Muscle layer of colon (tissue), 2 donors: ENCODE data around the gene PTGES2.

Experiments used
- H3K27ac ChIP-seq: one replicate; pipeline ENCODE4 v1.7.0; 2013; ENCODE audit warnings: low read depth, mild to moderate bottlenecking, low read length, moderate library complexity
- H3K27me3 ChIP-seq, 2 donors: one replicate each; pipeline ENCODE4 v1.7.0; 2013; ENCODE audit warnings: low read length in 2 of 2, mild to moderate bottlenecking in 2 of 2; ENCODE audit not compliant: insufficient read depth in 2 of 2, control insufficient read depth in 1 of 2
- H3K36me3 ChIP-seq: one replicate; pipeline ENCODE4 v1.7.0; 2013; ENCODE audit warnings: mild to moderate bottlenecking, low read length; ENCODE audit not compliant: insufficient read depth
- H3K4me1 ChIP-seq: one replicate; pipeline ENCODE4 v1.7.0; 2013; ENCODE audit warnings: mild to moderate bottlenecking, low read length; ENCODE audit not compliant: insufficient read depth
- H3K4me3 ChIP-seq, 2 donors: one replicate each; pipeline ENCODE4 v1.7.0; 2013; ENCODE audit warnings: low read length in 2 of 2, low read depth in 1 of 2, mild to moderate bottlenecking in 1 of 2, moderate library complexity in 1 of 2
- H3K9ac ChIP-seq: one replicate; pipeline ENCODE4 v1.7.0; 2013; ENCODE audit warnings: low read length
- H3K9me3 ChIP-seq: one replicate; pipeline ENCODE4 v1.7.0; 2013; ENCODE audit warnings: mild to moderate bottlenecking, low read length
- donor health status: abdominal sarcoma.
- donor health status: Adenocarcinoma of cecum.

PTGES2 gene

DNA sequence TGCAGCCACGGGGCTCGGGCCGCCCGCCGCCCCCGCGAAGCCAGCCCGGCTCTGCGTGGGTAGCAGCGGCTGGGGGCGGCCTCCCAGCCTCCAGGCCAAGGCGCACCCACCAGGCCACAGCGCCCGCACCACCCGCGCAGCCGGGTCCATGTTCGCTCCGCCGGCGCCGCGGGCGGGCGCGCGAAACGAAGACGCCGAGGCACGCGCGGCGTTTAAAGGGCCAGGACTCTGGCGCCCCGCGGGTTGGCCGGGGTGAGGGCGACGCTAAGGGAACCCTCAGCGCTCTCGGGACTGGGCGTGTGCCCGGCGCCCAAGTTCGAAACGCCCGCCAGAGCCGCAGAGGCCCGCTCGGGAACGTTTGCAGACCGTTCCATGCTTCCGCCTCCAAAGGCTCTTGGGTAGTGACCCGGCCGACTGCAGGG, at the start of gene PTGES2:
PTGES2 (minus strand) TSS at position 162 of the 422 bp plus-strand sequence; CDS start at position 150, 12 bp downstream.
- H3K4me1 ChIP-seq, result peaks cover 28% of the 10 kb centered on the region
- H3K27ac ChIP-seq, result peak within 1 kb of the TSS; percentile 100
- no peaks in the 10 kb centered on the region for H3K9me3 ChIP-seq
- peak within 1 kb of the TSS; percentile 60 to 88 for H3K4me3 ChIP-seq
- peak within 1 kb of the TSS; percentile 65 for H3K9ac ChIP-seq
- H3K36me3 ChIP-seq, result peaks cover 12% of the 10 kb centered on the region
- no peaks in the 10 kb centered on the region for H3K27me3 ChIP-seq

DNA sequence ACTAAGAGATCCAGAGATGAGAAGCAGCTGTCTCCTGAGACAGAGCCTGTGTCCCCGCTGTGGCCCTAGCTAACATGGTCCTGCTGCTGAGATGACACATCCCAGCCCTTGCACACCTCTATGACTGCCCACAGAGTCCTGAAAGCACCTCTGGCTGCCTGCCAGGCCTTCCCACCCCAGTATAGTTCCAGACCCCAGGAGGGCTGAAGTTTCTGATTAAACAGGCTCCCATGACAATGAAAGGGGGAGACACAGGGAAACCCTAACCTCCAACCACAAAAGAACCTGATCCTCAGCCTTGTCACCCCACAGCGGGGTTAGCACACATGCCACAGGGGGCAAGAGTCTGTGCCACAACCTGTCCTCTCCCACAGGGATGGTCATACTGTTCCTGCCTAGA, 48.2 kb upstream of the PTGES2 start:
- H3K36me3 ChIP-seq, result peaks cover 66% of the 10 kb centered on the region

DNA sequence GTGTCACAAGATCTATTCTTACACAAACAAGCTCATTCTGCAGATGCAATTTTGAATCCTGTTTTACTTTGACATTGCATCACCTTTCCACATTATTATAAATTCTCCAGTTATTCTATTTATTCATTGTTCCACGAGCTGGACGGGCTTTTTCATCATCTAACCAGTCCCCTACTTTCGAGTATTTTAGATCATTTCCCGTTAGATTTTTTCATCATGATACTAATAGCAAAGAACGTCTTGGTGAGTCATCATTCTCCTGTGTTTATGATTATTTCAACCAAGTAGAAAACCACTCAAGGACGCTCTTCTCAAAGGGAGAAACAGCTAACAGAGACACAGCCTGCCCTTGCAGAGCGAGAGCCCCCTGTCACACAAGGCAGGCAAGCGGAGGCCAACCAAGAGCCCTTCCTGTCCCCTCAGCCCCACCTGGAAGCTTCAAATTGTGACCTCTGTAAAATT, 47.6 kb upstream of the PTGES2 start:
- no peaks in the 10 kb centered on the region for H3K27me3 ChIP-seq
- no peak overlapping the region for H3K4me3 ChIP-seq
- H3K9ac ChIP-seq, result no peak overlapping the region
- H3K27ac ChIP-seq, result no peak overlapping the region
- no peaks in the 10 kb centered on the region for H3K4me1 ChIP-seq
- no peaks in the 10 kb centered on the region for H3K9me3 ChIP-seq
- H3K36me3 ChIP-seq, result peaks cover 61% of the 10 kb centered on the region

More for the DNA sequence above, 48.2 kb upstream of the PTGES2 start:
- no peaks in the 10 kb centered on the region for H3K9me3 ChIP-seq
- no peak overlapping the region for H3K27ac ChIP-seq
- H3K4me3 ChIP-seq, result no peak overlapping the region
- no peaks in the 10 kb centered on the region for H3K27me3 ChIP-seq
- no peaks in the 10 kb centered on the region for H3K4me1 ChIP-seq
- H3K9ac ChIP-seq, result no peak overlapping the region

DNA sequence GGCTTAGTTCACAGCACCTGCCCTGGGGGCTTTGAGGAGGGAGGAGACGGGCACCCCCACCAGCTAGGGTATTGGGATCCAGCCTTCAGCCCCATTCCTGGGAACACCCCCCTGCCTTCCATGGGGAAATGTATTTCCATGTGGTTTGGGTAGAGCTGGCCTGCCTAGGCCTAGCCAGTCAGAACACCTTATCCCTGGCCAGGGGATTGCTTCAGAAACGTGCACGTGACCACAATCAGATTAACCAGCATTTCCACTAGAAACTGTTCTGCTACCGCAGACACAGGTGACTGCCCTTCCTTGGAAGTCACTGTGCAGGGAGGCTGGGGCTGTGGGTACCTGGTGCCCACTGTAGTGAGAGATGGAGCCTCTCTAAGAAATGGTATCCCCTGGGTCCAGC, 46.5 kb upstream of the PTGES2 start:
- Histone ChIP-seq H3K4me3 (no peak overlapping the region), H3K36me3 (peaks cover 61% of the 10 kb centered on the region), H3K27ac (no peak overlapping the region), H3K27me3 (no peaks in the 10 kb centered on the region), H3K9me3 (no peaks in the 10 kb centered on the region), H3K9ac (no peak overlapping the region), H3K4me1 (no peaks in the 10 kb centered on the region)

DNA sequence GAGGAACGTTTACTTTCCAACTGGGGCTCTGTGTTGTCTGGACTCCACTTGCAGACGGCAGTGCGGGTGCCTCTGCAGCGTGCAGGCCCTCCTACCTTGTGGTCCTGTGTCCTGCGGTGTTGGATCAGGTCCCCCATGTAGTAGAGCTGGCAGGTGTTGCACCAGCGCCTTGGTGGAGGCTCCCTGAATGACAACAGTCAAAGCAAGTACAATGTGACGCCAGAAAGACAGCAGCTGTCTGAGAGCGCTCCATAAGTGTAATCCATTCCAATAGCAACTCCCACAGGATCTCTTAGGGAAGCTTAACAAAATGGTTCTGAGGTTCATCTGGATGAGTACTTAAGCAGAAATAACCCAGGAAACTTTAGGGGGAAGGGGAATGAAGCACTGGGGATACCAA, 42.4 kb upstream of the PTGES2 start:
- Histone ChIP-seq H3K27me3 (no peaks in the 10 kb centered on the region), H3K4me3 (no peak overlapping the region), H3K27ac (no peak overlapping the region), H3K9me3 (no peaks in the 10 kb centered on the region), H3K9ac (no peak overlapping the region), H3K36me3 (peaks cover 49% of the 10 kb centered on the region), H3K4me1 (no peaks in the 10 kb centered on the region)

GRCh38 chr9:128169492-128169891, 42.0 kb upstream of the PTGES2 start:
- Histone ChIP-seq H3K9ac (no peak overlapping the region), H3K4me1 (no peaks in the 10 kb centered on the region), H3K27ac (no peak overlapping the region), H3K36me3 (peaks cover 47% of the 10 kb centered on the region), H3K9me3 (no peaks in the 10 kb centered on the region), H3K4me3 (no peak overlapping the region), H3K27me3 (no peaks in the 10 kb centered on the region)

DNA sequence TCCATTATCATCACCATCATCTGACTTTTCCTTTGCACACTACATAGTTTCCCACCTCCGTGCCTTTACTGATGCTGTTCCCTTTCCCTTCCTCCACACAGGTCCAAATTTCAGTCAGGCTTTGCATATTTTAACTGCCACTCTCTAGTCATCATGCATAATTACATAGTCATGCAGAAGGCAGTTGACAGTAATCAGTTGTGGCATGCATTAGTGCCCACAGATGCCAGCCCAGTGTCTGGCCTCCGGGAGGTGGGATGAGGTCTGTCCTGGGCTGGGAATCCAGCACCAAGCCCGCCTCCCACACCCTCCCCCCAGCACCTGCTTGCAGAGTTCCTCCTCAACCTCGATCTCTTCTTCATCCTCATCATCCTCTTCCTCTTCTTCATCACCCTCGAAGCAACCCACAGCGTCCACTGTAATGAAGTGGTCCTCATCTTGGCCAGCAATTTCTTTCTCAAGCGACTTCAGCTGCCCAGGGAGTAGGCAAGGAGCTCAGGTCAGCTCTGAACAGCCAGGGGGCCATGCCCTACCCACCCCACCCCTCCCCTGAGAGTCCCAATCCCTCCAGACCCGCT, 41.3 kb upstream of the PTGES2 start:
- H3K27me3 ChIP-seq, result no peaks in the 10 kb centered on the region
- H3K27ac ChIP-seq, result no peak overlapping the region
- H3K9me3 ChIP-seq, result no peaks in the 10 kb centered on the region
- peaks cover 48% of the 10 kb centered on the region for H3K36me3 ChIP-seq
- no peak overlapping the region for H3K9ac ChIP-seq
- H3K4me3 ChIP-seq, result no peak overlapping the region
- no peaks in the 10 kb centered on the region for H3K4me1 ChIP-seq

DNA sequence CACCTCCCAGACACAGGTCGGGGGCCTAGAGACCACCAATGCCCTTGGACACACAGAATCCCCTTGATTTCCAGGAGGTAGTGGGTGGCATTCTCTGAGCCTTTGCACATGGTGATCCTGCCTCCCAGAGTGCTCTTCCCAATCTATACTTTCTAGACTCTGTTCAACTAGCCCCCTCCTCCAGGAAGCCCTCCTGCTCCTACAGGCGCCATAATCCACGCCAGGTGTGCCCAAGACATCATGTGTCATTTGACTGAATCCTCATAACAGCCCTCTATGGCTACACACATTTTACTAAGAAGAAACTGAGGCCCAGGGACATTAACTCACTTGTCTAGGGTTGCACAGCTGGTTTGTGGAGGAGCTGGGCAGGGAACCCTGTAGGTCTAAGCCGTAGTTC, 39.7 kb upstream of the PTGES2 start:
- Histone ChIP-seq H3K9ac (no peak overlapping the region), H3K27me3 (no peaks in the 10 kb centered on the region), H3K27ac (no peak overlapping the region), H3K36me3 (peaks cover 64% of the 10 kb centered on the region), H3K9me3 (no peaks in the 10 kb centered on the region), H3K4me3 (no peak overlapping the region), H3K4me1 (no peaks in the 10 kb centered on the region)

GRCh38 chr9:128166169-128166568, 38.6 kb upstream of the PTGES2 start:
- H3K36me3 ChIP-seq, result peaks cover 67% of the 10 kb centered on the region
- no peak overlapping the region for H3K9ac ChIP-seq

DNA sequence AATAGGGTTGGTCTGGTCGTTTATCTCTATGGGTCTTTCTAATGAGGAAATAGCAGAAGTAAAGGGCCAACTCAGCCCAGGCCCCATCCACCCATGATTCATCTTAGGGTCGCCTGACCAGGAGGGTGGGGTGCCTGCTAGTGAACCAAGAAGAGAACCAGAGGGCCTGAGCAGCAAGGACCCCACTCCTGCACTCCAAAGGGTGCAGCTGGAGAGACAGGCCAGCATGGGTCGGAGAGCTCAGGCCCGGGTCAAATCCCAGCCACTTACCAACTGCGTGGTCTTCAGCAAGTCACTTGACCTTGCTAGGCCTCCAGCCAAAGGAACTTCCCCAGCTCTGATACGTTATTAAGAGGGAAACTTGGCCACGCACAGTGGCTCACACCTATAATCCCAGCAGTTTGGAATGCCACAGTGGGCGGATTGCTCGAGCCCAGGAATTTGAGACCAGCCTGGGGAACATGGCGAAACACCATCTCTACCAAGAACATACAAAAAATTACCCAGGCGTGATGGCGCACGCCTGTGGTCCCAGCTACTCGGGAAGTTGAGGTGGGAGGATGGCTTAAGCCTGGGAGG, 36.9 kb upstream of the PTGES2 start:
- H3K4me1 ChIP-seq, result peaks cover 8% of the 10 kb centered on the region
- no peaks in the 10 kb centered on the region for H3K27me3 ChIP-seq
- H3K27ac ChIP-seq, result no peak overlapping the region
- H3K9me3 ChIP-seq, result no peaks in the 10 kb centered on the region
- peaks cover 59% of the 10 kb centered on the region for H3K36me3 ChIP-seq
- no peak overlapping the region for H3K9ac ChIP-seq
- no peak overlapping the region for H3K4me3 ChIP-seq

More at GRCh38 chr9:128166169-128166568, 38.6 kb upstream of the PTGES2 start:
- no peaks in the 10 kb centered on the region for H3K27me3 ChIP-seq
- no peaks in the 10 kb centered on the region for H3K9me3 ChIP-seq
- no peak overlapping the region for H3K4me3 ChIP-seq
- H3K27ac ChIP-seq, result no peak overlapping the region
- peaks cover 2% of the 10 kb centered on the region for H3K4me1 ChIP-seq

- Histone ChIP-seq H3K27ac (no peak overlapping the region), H3K9me3 (no peaks in the 10 kb centered on the region), H3K36me3 (peaks cover 52% of the 10 kb centered on the region), H3K27me3 (no peaks in the 10 kb centered on the region), H3K4me1 (peaks cover 8% of the 10 kb centered on the region), H3K9ac (no peak overlapping the region), H3K4me3 (no peak overlapping the region)
These were observed 36.2 kb upstream of the PTGES2 start for GRCh38 chr9:128163523-128164306.
